Naive thymus-derived CD8-positive, alpha-beta T cell (primary cell): ENCODE results near the gene ROPN1L. TPM values are rescaled to one million over a fixed set of nuclear protein-coding genes. Genes with fewer than 3 reads are reported as not detected.
"Not testable (repeated sequence)": the region's sequence is repeated elsewhere in the genome, so short reads cannot be mapped to it uniquely, and the experiment has no call there.

ENCODE experiments used
- ATAC-seq, 2 donors: fragments of 150-1000 bp; cut with Tn5 transposase in 1 of 2; sonication (Bioruptor Pico), chemical (Tn5 transposase) in 1 of 2; 1 replicate in 1 of 2; 2 replicates in 1 of 2; pipeline ENCODE4 v1.10.0; 2021; ENCODE audit warnings: mild to moderate bottlenecking in 2 of 2, moderate library complexity in 2 of 2
- POLR2A ChIA-PET: fragments of 350-600 bp; sonication (Branson Sonifier 250); formaldehyde crosslinking; loops from one replicate; lab custom pipeline; 2021; ENCODE audit warnings: antibody characterized with exemption; lab: Charles Lee
- DNase-seq, 10 donors: peaks; one replicate each; pipeline versions ENCODE4 v3.0.0 to v3.0.0-alpha.2; 2020 to 2022
- H3K27ac Mint-ChIP-seq, 10 donors: one replicate each; pipeline ENCODE4 v1.8.0; 2020 to 2022; ENCODE audit warnings: mild to moderate bottlenecking in 10 of 10, mixed read lengths in 10 of 10, moderate library complexity in 4 of 10, inconsistent platforms in 1 of 10
- H3K27me3 Mint-ChIP-seq, 5 donors: one replicate each; pipeline ENCODE4 v1.8.0; 2021 to 2022; ENCODE audit warnings: mixed read lengths in 5 of 5
- H3K36me3 Mint-ChIP-seq, 3 donors: one replicate each; pipeline ENCODE4 v1.8.0; 2020 to 2022; ENCODE audit warnings: mixed read lengths in 3 of 3, mild to moderate bottlenecking in 2 of 3, inconsistent platforms in 1 of 3
- H3K4me1 Mint-ChIP-seq, 4 donors: one replicate each; pipeline ENCODE4 v1.8.0; 2021 to 2022; ENCODE audit warnings: mixed read lengths in 4 of 4
- H3K4me3 Mint-ChIP-seq, 10 donors: one replicate each; pipeline ENCODE4 v1.8.0; 2020 to 2022; ENCODE audit warnings: mild to moderate bottlenecking in 10 of 10, mixed read lengths in 10 of 10, moderate library complexity in 6 of 10, inconsistent platforms in 1 of 10
- H3K9me3 Mint-ChIP-seq, 9 donors: one replicate each; pipeline ENCODE4 v1.8.0; 2020 to 2022; ENCODE audit warnings: mixed read lengths in 9 of 9, mild to moderate bottlenecking in 3 of 9, inconsistent platforms in 1 of 9, moderate library complexity in 1 of 9
- polyA plus RNA-seq, 3 donors: library from polyadenylated mRNA; unstranded; fragments of 300-500 nt; fragmentation: Illumina TruSeq; gene quantifications; one replicate each; pipeline ENCODE4 v1.2.3, GENCODE V29; 2021
- total RNA-seq, 8 experiments: library from RNA in 2 of 8; stranded (reverse) in 2 of 8; gene quantifications; one replicate each; pipeline ENCODE4 v1.2.3 and lab custom pipeline; 2021 to 2026

The ROPN1L gene
- total and polyA plus RNA-seq, 5 experiments from 2014 or later: 0.57 to 1.7 (median 1.3) TPM; not detected in 1

- POLR2A ChIA-PET: no interaction called here
- Mint-ChIP-seq H3K36me3 (no peaks in the 10 kb centered on the region), H3K9me3 (no peaks in the 10 kb centered on the region), H3K27me3 (peaks cover 1 to 27% (median 2%) of the 10 kb centered on the region in 5 donors), H3K4me3 (no peak overlapping the region), H3K27ac (no peak overlapping the region), H3K4me1 (peaks cover 8 to 28% (median 16%) of the 10 kb centered on the region in 4 donors)
- no peak for DNase-seq
- no peak for ATAC-seq
These were observed 45.0 kb downstream of the ROPN1L start for GRCh38 chr5:10486511-10487344.

GRCh38 chr5:10488144-10488543, 46.5 kb downstream of the ROPN1L start:
- no peak for ATAC-seq
- peaks cover 0 to 3% (median 0%) of the 10 kb centered on the region in 9 donors for H3K9me3 Mint-ChIP-seq
- H3K36me3 Mint-ChIP-seq: no peaks in the 10 kb centered on the region
- H3K4me1 Mint-ChIP-seq: peaks cover 8 to 28% (median 16%) of the 10 kb centered on the region in 4 donors
- POLR2A ChIA-PET: no interaction called here
- peak overlapping the region in 2 of 10 donors; percentile 35 to 68 for H3K27ac Mint-ChIP-seq
- no peak for DNase-seq
- no peak overlapping the region for H3K4me3 Mint-ChIP-seq
- peaks cover 1 to 20% (median 2%) of the 10 kb centered on the region in 5 donors for H3K27me3 Mint-ChIP-seq

DNA sequence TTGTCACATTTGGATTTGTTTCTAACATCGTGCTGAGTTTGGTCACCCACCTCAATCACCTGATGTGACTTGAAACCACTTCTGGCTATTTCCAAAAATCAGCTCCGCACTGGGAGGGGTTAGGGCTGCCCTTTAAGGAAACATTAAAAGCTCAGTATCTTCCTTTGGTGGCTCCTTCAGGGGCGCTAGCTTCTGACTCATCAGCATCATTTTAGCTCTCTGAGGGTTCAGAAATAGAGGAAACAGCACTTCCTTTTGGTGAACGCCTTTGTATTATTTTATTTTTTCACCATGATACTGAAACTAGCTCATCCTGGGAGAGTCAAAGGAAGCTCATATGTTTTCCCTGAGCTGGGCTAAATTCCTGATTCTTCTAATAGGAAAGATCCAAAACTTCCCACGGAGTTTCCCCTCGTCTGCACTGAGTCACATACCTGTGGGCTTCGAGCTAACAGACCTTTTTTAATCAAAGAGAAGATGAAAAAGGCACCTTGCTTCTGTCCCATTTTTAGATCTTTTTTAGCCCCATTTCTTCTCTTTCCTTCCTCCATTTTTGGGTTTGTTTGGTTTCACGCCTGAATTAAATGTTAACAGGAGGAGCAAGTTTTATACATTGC, 48.2 kb downstream of the ROPN1L start:
- Mint-ChIP-seq H3K4me1 (peaks cover 8 to 28% (median 16%) of the 10 kb centered on the region in 4 donors), H3K27me3 (peaks cover 0 to 3% (median 1%) of the 10 kb centered on the region in 5 donors), H3K27ac (peak overlapping the region in 6 of 10 donors; percentile 1 to 86 (median 45)), H3K9me3 (peaks cover 0 to 13% (median 3%) of the 10 kb centered on the region in 9 donors), H3K4me3 (peak overlapping the region in 5 of 10 donors; percentile 2 to 40 (median 25)), H3K36me3 (peaks cover 0 to 10% (median 10%) of the 10 kb centered on the region in 3 donors)
- ATAC-seq (peak; percentile 47 to 63), DNase-seq (peak in 3 of 10 donors; percentile 4 to 16 (median 8))
- POLR2A ChIA-PET: no interaction called here

DNA sequence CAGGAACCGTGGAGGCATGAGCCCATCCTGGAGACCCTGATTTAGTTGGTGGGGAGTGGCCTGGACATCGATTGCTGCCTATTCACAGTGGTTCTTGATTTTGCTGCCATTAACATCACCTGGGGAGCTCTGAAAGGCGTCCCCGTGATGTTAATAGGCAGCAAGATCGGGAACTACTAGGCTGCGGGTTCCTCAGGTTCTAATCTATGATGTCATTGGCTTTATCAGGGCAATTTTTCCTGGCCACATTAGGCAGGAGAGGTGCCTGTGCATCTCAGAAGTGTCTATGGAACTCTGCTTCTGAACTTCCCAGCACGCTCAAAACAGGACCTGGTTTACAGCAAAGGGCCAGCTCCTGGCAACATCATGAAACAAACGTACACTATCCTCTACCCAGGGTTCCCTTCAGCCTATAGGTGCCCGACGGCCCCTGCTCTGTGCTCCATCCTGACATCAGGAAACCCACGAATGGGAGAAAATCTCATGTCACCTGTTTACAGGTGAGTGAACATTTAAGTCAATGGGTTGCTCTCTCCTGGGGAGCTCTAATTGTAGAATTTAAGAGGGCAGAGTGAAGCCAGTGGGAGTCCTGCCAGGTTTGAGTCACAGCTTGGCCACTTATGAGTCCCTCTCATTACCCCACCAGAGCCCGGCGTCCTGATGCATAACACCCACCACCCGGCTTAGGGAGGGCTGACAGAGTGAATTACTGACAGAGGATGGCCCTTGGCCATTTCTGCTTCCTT, 49.4 kb downstream of the ROPN1L start:
- POLR2A ChIA-PET: no interaction called here
- Mint-ChIP-seq H3K9me3 (peaks cover 0 to 18% (median 6%) of the 10 kb centered on the region in 9 donors), H3K4me3 (no peak overlapping the region), H3K27me3 (no peaks in the 10 kb centered on the region), H3K4me1 (peaks cover 6 to 22% (median 15%) of the 10 kb centered on the region in 4 donors), H3K27ac (no peak overlapping the region), H3K36me3 (peaks cover 0 to 13% (median 12%) of the 10 kb centered on the region in 3 donors)
- DNase-seq (no peak), ATAC-seq (no peak)

DNA sequence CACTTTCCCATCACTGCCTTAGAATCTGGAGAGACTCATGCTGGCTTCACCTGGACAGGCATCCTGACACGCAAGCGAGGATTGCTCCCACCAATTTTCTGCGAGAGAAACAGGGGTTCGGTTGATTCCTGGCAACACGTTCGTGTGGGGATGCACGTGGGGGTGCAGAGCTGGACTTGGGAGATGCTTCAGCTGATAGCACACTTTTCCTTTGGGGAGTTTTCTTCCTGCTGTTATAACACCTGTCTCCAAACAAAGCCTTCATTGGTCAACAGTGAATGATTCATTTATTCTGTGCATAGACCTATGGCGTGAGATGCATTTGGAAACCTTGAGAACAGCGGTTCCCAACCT, 50.0 kb downstream of the ROPN1L start:
- no peak overlapping the region for H3K4me3 Mint-ChIP-seq
- H3K9me3 Mint-ChIP-seq: peaks cover 0 to 18% (median 7%) of the 10 kb centered on the region in 9 donors
- DNase-seq (no peak), ATAC-seq (no peak)
- peaks cover 0 to 13% (median 12%) of the 10 kb centered on the region in 3 donors for H3K36me3 Mint-ChIP-seq
- no peak overlapping the region for H3K27ac Mint-ChIP-seq
- H3K4me1 Mint-ChIP-seq: peaks cover 6 to 22% (median 15%) of the 10 kb centered on the region in 4 donors
- H3K27me3 Mint-ChIP-seq: no peaks in the 10 kb centered on the region
- POLR2A ChIA-PET: no interaction called here

DNA sequence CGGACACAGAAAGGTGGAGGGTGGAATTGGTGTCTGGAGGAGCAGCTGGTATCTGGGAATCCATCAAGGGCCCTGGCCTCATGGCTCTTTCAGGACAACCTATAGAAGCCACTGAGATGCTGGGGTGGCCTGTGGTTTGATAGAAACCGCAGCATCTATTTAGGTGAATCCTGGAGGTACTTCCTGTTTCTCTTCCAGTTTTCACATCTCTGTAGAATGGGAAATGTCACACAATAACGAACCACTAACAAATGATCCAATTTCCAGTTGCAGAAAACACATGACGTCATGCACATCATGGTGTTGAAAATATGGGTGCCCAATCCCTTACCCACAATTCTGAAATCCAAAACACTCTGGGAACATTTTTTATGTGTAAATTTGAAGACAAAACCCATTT, 52.2 kb downstream of the ROPN1L start:
- peaks cover 0 to 13% (median 12%) of the 10 kb centered on the region in 3 donors for H3K36me3 Mint-ChIP-seq
- H3K27me3 Mint-ChIP-seq: no peaks in the 10 kb centered on the region
- POLR2A ChIA-PET: no interaction called here
- ATAC-seq: no peak
- H3K9me3 Mint-ChIP-seq: peaks cover 0 to 18% (median 7%) of the 10 kb centered on the region in 9 donors
- H3K4me1 Mint-ChIP-seq: peaks cover 6 to 17% (median 14%) of the 10 kb centered on the region in 4 donors
- no peak overlapping the region for H3K4me3 Mint-ChIP-seq
- no peak overlapping the region for H3K27ac Mint-ChIP-seq
- DNase-seq: no peak

- peaks cover 4 to 11% (median 10%) of the 10 kb centered on the region in 4 donors for H3K4me1 Mint-ChIP-seq
These were observed 52.8 kb downstream of the ROPN1L start for GRCh38 chr5:10494497-10494896.

DNA sequence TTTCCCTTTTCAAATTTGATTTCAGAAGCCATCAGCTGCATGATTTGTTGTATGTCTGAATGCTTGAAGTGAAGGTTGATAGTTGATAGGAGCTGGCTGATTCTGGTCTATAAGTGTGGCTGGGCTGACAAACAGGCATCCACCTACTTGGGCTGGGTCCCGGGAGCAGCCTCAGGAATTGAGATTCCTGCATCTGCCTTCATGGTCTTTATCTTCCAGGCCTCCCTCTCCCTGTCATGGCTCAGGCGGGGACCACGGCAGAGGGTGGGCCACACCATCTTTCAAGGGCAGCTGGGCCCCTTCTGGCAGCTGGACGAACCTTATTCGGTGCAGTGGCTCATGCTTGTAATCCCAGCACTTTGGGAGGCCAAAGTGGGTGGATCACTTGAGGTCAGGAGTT, 55.9 kb downstream of the ROPN1L start:
- peak overlapping the region in 1 of 10 donors; percentile 48 for H3K27ac Mint-ChIP-seq
- POLR2A ChIA-PET: no interaction called here
- no peak for ATAC-seq

More at GRCh38 chr5:10494497-10494896, 52.8 kb downstream of the ROPN1L start:
- not testable (repeated sequence) for H3K4me3 Mint-ChIP-seq, DNase-seq, H3K27me3 Mint-ChIP-seq, ATAC-seq, H3K27ac Mint-ChIP-seq
- Mint-ChIP-seq H3K9me3 (peaks cover 0 to 18% (median 7%) of the 10 kb centered on the region in 9 donors), H3K36me3 (peaks cover 0 to 13% (median 12%) of the 10 kb centered on the region in 3 donors)
- POLR2A ChIA-PET: interaction anchor here (0.7 kb wide), 1 partner anchor 10 kb away, joined by 3 read pairs; no protein-coding TSS in a partner anchor

GRCh38 chr5:10498350-10498749, 56.7 kb downstream of the ROPN1L start:
- Mint-ChIP-seq H3K27ac (no peak overlapping the region), H3K9me3 (peaks cover 0 to 18% (median 5%) of the 10 kb centered on the region in 9 donors), H3K36me3 (peaks cover 0 to 13% (median 12%) of the 10 kb centered on the region in 3 donors), H3K27me3 (no peaks in the 10 kb centered on the region), H3K4me3 (no peak overlapping the region), H3K4me1 (no peaks in the 10 kb centered on the region)
- ATAC-seq (no peak), DNase-seq (no peak)
- POLR2A ChIA-PET: no interaction called here

More for the DNA sequence above, 55.9 kb downstream of the ROPN1L start:
- Mint-ChIP-seq H3K4me1 (no peaks in the 10 kb centered on the region), H3K9me3 (peaks cover 0 to 18% (median 6%) of the 10 kb centered on the region in 9 donors), H3K36me3 (peaks cover 0 to 13% (median 12%) of the 10 kb centered on the region in 3 donors), H3K27me3 (no peaks in the 10 kb centered on the region), H3K4me3 (no peak overlapping the region)
- DNase-seq: no peak

DNA sequence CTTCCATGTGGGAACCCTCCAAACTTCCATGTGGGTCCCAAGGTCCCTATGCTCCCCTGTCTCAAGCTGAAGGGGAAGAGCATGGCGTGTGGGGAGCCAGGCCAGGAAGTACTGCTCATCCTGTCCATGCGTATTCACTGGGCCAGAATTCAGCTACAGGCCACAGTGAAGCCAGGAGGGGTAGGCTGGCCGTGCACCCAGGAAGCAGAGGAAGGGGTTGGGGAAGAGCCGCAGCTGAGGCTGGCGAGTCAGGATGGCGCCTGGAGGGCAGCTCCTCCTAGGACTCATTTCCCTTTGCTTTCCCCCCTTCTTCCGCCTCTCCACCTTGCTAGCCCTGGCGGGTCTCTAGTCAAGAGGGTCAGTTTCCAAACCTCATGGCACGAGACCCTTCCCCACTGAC, 57.4 kb downstream of the ROPN1L start:
- POLR2A ChIA-PET: no interaction called here
- no peak for ATAC-seq
- H3K27me3 Mint-ChIP-seq: no peaks in the 10 kb centered on the region

GRCh38 chr5:10499776-10500175, 58.1 kb downstream of the ROPN1L start:
- peaks cover 0 to 8% (median 4%) of the 10 kb centered on the region in 9 donors for H3K9me3 Mint-ChIP-seq
- ATAC-seq: no peak
- POLR2A ChIA-PET: no interaction called here

More for the DNA sequence above, 57.4 kb downstream of the ROPN1L start:
- Mint-ChIP-seq H3K4me3 (no peak overlapping the region), H3K4me1 (no peaks in the 10 kb centered on the region), H3K27ac (no peak overlapping the region), H3K9me3 (peaks cover 0 to 15% (median 5%) of the 10 kb centered on the region in 9 donors), H3K36me3 (peaks cover 0 to 11% (median 11%) of the 10 kb centered on the region in 3 donors)
- no peak for DNase-seq

DNA sequence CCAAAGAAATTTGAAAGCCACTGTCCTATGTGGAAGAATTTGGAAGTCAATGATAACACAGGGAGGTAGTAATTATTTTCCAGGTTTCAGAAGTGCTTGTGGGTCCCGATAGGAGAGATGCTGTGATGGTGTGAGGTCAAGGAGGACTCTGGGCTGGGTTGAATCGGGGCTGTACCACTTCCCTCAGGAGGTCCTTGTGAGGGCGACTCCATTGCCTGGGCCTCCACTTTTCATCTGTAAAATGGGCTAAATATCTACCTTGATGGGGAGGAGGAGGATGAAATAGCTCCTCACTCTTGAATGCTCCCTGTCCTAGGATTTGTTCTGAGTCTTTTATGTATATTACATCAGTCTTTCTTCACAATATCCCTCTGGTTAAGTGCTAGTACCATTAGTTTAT, 59.0 kb downstream of the ROPN1L start:
- H3K4me3 Mint-ChIP-seq: no peak overlapping the region
- H3K27me3 Mint-ChIP-seq: no peaks in the 10 kb centered on the region
- H3K36me3 Mint-ChIP-seq: no peaks in the 10 kb centered on the region
- peaks cover 0 to 8% (median 0%) of the 10 kb centered on the region in 4 donors for H3K4me1 Mint-ChIP-seq
- ATAC-seq: no peak
- DNase-seq: no peak
- peaks cover 0 to 3% (median 0%) of the 10 kb centered on the region in 9 donors for H3K9me3 Mint-ChIP-seq
- no peak overlapping the region for H3K27ac Mint-ChIP-seq
- POLR2A ChIA-PET: no interaction called here

More at GRCh38 chr5:10499776-10500175, 58.1 kb downstream of the ROPN1L start:
- Mint-ChIP-seq H3K27ac (no peak overlapping the region), H3K4me3 (no peak overlapping the region), H3K36me3 (peaks cover 0 to 4% (median 4%) of the 10 kb centered on the region in 3 donors), H3K27me3 (no peaks in the 10 kb centered on the region), H3K4me1 (no peaks in the 10 kb centered on the region)
- DNase-seq: no peak
